H1 (cell line): ENCODE results near the gene PRODH2.

ENCODE experiments used
- EP300 ChIP-seq, 2 experiments: IDR thresholded peaks; 1 replicate in 1 of 2; 2 replicates in 1 of 2; pipeline ENCODE4 v1.6.1; 2011 to 2012; ENCODE audit warnings: low read depth in 2 of 2, low read length in 2 of 2, mild to moderate bottlenecking in 2 of 2, borderline replicate concordance in 1 of 2, inconsistent platforms in 1 of 2, moderate library complexity in 1 of 2
- POLR2A ChIP-seq, 2 experiments: IDR thresholded peaks; 1 replicate in 1 of 2; 2 replicates in 1 of 2; pipeline ENCODE4 v1.6.1; 2011; ENCODE audit warnings: low read depth in 2 of 2, low read length in 2 of 2, mild to moderate bottlenecking in 2 of 2; ENCODE audit errors: control extremely low read depth in 1 of 2
- SP2 ChIP-seq: IDR thresholded peaks from 2 replicates; pipeline ENCODE4 v1.6.1; 2012; ENCODE audit warnings: mild to moderate bottlenecking, low read length, inconsistent platforms
- YY1 ChIP-seq: IDR thresholded peaks from 2 replicates; pipeline ENCODE4 v1.6.1; 2011; ENCODE audit warnings: low read depth, mild to moderate bottlenecking, low read length
- TF ChIP-seq, protein P1 (sequence below): IDR thresholded peaks from 2 replicates; pipeline ENCODE4 v1.6.1; 2012; ENCODE audit warnings: inconsistent platforms

- TF ChIP-seq YY1 (no peak), SP2 (no peak), POLR2A (IDR thresholded peaks at IDR 0.05; ENCODE audit: control extremely low read depth in 1 of 2, low read depth in 2 of 2, low read length in 2 of 2) (no peak), EP300 (IDR thresholded peaks at IDR 0.05; ENCODE audit: borderline replicate concordance in 1 of 2, low read depth in 2 of 2, low read length in 2 of 2) (no peak)
- TF ChIP-seq, protein P1, sequence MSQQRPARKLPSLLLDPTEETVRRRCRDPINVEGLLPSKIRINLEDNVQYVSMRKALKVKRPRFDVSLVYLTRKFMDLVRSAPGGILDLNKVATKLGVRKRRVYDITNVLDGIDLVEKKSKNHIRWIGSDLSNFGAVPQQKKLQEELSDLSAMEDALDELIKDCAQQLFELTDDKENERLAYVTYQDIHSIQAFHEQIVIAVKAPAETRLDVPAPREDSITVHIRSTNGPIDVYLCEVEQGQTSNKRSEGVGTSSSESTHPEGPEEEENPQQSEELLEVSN, result no peak
Observed at GRCh38 chr19:35807633-35808032, 5.0 kb downstream of the PRODH2 start.
